ENCODE results near the gene ZNF275.

ZNF275 gene

DNA sequence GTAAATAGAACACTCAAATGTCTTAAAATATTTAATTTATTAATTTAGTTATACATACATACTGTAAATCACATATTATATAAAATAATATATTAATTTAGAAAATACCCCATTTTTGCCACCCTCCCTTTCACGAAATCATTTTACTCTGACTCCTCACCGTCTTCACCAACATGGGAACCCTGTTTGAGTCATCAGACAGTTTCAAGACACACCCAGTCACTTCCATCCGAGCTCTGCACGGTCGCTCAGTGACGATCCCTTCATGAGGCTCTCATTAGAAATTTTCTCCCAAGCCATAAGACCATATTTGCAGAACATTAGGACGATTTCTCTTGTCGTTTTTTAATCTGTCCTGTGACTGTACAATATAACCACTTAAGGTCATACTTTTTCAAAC, 14.5 kb downstream of the ZNF275 start:
- no peak overlapping the region for H3K4me3 ChIP-seq (ENCODE audit: low read depth, low read length)
- TF ChIP-seq, protein P1, sequence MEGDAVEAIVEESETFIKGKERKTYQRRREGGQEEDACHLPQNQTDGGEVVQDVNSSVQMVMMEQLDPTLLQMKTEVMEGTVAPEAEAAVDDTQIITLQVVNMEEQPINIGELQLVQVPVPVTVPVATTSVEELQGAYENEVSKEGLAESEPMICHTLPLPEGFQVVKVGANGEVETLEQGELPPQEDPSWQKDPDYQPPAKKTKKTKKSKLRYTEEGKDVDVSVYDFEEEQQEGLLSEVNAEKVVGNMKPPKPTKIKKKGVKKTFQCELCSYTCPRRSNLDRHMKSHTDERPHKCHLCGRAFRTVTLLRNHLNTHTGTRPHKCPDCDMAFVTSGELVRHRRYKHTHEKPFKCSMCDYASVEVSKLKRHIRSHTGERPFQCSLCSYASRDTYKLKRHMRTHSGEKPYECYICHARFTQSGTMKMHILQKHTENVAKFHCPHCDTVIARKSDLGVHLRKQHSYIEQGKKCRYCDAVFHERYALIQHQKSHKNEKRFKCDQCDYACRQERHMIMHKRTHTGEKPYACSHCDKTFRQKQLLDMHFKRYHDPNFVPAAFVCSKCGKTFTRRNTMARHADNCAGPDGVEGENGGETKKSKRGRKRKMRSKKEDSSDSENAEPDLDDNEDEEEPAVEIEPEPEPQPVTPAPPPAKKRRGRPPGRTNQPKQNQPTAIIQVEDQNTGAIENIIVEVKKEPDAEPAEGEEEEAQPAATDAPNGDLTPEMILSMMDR (IDR thresholded peaks at IDR 0.05; ENCODE audit: insufficient read depth, low read depth, low read length, missing control alignments): no peak
- no peak for DNase-seq (ENCODE audit: low read depth)

DNA sequence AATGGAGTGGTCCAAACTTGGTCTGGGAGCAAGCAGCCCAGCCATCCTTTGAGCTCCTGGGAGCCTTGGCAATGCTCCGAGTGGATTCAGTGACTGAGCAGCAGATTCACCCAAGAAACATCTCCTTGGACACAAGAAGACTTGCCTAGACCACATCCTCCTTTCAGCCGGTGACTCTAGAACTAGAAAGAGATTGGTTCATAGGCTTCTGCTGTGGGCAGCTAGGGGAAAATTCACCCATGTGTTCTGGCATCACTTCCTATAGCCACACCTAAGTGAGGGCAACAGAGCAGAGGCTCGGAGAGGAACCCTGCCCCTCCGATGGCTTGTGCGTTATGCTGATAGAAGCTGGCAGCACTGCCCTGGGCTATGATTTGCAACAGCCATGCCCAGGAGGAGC, 16.0 kb downstream of the ZNF275 start:
- no peak overlapping the region for H3K4me3 ChIP-seq (ENCODE audit: low read depth, low read length)
- no peak for DNase-seq (ENCODE audit: low read depth)
- TF ChIP-seq, protein P1 (IDR thresholded peaks at IDR 0.05; ENCODE audit: insufficient read depth, low read depth, low read length, missing control alignments): no peak

DNA sequence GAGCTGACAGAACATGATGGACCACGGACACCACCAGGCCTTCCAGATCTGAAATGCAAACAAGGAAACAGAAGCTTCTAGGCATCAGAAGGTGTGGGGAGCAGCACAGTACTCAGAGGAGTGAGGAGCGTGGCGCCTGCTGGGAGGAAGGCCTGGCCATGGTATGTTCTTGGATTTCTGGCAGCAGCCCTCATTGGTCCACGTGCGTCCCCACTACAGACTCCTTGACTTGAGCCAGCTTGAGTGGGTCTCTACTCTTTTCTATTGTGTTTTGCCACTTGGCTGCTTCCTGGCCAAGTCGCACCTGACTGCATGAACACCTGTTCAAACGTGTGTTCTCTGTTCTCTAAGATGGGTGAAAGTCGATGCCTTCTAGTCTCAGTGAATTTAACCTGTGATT, 18.0 kb downstream of the ZNF275 start:
- H3K4me3 ChIP-seq (ENCODE audit: low read depth, low read length): no peak overlapping the region
- no peak for DNase-seq (ENCODE audit: low read depth)
- TF ChIP-seq, protein P1 (IDR thresholded peaks at IDR 0.05; ENCODE audit: insufficient read depth, low read depth, low read length, missing control alignments): no peak

DNA sequence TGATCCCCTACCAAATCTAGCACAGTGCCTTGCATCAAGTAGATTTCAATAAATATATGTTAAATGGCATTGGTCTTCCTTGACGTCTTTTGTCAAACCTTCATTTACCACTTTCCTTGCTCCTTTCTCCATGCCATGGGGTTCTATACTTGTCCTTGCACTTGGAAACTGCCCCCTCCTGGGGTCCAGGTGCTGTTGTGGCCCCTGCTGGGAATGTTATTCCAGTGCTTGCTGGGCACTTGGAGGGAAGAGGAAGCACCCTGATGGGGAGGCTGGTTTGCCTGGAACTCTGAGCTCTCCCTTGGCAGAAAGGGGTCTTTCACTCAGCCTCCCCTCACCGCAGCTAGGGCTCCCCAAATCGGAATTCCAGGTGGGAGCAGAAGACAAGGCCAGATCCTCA, 18.9 kb downstream of the ZNF275 start:
- H3K4me3 ChIP-seq (ENCODE audit: low read depth, low read length): no peak overlapping the region
- TF ChIP-seq, protein P1 (IDR thresholded peaks at IDR 0.05; ENCODE audit: insufficient read depth, low read depth, low read length, missing control alignments): no peak

DNA sequence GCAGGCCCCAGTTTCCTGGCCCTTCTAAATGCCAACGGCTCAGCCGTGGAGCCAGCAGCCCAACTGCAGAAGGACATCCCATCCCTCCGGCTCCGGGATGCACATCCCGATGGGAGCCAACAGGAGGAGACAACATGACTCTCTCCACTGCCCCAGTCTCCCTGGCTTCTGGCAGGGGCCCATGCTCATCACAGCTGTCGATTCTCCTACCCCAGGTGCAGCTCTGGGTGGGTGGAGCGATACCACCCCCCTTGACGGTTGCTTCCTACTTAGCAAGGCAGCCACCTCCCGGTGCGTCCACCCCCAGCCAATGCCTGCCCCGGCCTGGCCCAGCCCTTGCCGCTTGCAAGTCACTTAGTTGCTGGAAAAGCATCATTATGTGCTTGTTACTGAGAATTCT, 19.5 kb downstream of the ZNF275 start:
- no peak overlapping the region for H3K4me3 ChIP-seq (ENCODE audit: low read depth, low read length)
- no peak for DNase-seq (ENCODE audit: low read depth)
- TF ChIP-seq, protein P1 (IDR thresholded peaks at IDR 0.05; ENCODE audit: insufficient read depth, low read depth, low read length, missing control alignments): no peak

More for the DNA sequence above, 18.9 kb downstream of the ZNF275 start:
- no peak for DNase-seq (ENCODE audit: low read depth)

DNA sequence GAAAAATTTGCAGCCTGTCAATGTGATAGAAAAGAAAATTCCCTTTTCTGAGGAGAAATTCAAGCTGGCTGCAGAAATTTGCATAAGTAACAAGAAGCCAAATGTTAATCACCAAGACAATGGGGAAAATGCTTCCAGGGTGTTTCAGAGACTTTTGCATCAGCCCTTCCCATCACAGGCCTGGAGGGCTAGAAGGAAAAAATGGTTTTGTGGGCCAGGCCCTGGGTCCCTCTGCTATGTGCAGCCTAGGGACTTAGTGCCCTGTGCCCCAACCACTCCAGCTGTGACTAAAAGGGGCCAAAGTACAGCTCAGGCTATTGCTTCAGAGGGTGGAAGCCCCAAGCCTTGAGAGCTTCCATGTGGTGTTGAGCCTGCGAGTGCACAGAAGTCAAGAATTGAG, 23.9 kb downstream of the ZNF275 start:
- TF ChIP-seq, protein P1 (IDR thresholded peaks at IDR 0.05; ENCODE audit: insufficient read depth, low read depth, low read length, missing control alignments): no peak
- no peak overlapping the region for H3K4me3 ChIP-seq (ENCODE audit: low read depth, low read length)
- DNase-seq (ENCODE audit: low read depth): no peak

DNA sequence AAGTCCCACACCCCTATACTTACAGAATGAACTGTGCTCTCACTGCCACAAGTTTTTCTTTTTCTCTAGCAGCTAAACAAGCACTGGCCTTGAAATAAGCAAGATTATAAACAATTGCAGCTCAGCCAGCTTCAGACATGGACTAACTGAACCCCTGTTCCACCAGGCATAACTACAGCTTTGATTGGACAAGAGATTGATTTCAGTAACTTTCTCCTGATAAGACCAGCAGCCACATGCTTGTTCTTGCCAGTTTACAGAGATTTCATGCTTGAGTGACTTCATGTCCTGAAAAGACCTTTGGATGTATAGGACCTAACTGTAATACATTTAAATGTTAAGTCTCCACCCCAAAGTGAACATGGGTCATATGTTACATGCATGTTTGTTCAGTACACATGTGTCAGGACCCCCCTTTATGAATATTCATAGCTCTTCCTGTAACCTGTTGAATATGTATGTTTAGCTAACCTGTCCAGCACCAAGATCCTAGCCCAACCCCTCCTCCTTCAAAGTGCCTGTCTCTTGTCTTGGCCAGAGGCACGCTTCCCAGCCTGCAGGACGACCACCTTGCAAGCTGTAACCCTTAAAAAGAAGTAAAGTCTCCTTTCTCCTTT, 27.9 kb downstream of the ZNF275 start:
- DNase-seq (ENCODE audit: low read depth): no peak
- TF ChIP-seq, protein P1 (IDR thresholded peaks at IDR 0.05; ENCODE audit: insufficient read depth, low read depth, low read length, missing control alignments): no peak
- no peak overlapping the region for H3K4me3 ChIP-seq (ENCODE audit: low read depth, low read length)

All from GM12865 (cell line).